Karpas-422 (cell line): ENCODE measurements around the gene CARD11. TPM values are rescaled to one million over a fixed set of nuclear protein-coding genes. Genes with fewer than 3 reads are reported as not detected.
A peak's percentile ranks its signal among the peaks of the same experiment; 100 is the strongest.

Experiments used
- DNase-seq: peaks from one replicate; pipeline ENCODE4 v3.0.0-alpha.2; 2015
- H2AFZ ChIP-seq: fragments of 200-600 bp; sonication (generic); 2 replicates; pipeline ENCODE4 v1.6.1; 2014; ENCODE audit warnings: antibody characterized with exemption, low read length, mixed read lengths
- H3K27ac ChIP-seq: fragments of 200-600 bp; sonication (generic); 2 replicates; pipeline ENCODE4 v1.5.1; 2014; ENCODE audit warnings: mild to moderate bottlenecking, low read length, moderate library complexity
- H3K27me3 ChIP-seq: fragments of 200-600 bp; sonication (generic); 2 replicates; pipeline ENCODE4 v1.6.1; 2014; ENCODE audit warnings: low read length, mixed read lengths
- H3K36me3 ChIP-seq: fragments of 200-600 bp; sonication (generic); 2 replicates; pipeline ENCODE4 v1.6.1; 2014; ENCODE audit warnings: low read length, mixed read lengths; ENCODE audit not compliant: insufficient read depth
- H3K4me1 ChIP-seq: fragments of 200-600 bp; sonication (generic); 2 replicates; pipeline ENCODE4 v1.6.1; 2014; ENCODE audit warnings: mild to moderate bottlenecking, low read length, mixed read lengths
- H3K4me2 ChIP-seq: fragments of 200-600 bp; sonication (generic); 2 replicates; pipeline ENCODE4 v1.6.1; 2014; ENCODE audit warnings: low read length, low read depth, mild to moderate bottlenecking; ENCODE audit not compliant: poor library complexity, severe bottlenecking
- H3K4me3 ChIP-seq: fragments of 200-600 bp; sonication (generic); 2 replicates; pipeline ENCODE4 v1.5.1; 2014; ENCODE audit warnings: mild to moderate bottlenecking, antibody characterized with exemption, low read length, mixed read lengths
- H3K79me2 ChIP-seq: fragments of 200-600 bp; sonication (generic); 2 replicates; pipeline ENCODE4 v1.6.1; 2014; ENCODE audit warnings: mild to moderate bottlenecking, low read length, mixed read lengths
- H3K9ac ChIP-seq: fragments of 200-600 bp; sonication (generic); 2 replicates; pipeline ENCODE4 v1.6.0; 2014; ENCODE audit warnings: low read length
- H3K9me2 ChIP-seq: fragments of 200-600 bp; sonication (generic), shearing (Covaris generic); replicated peaks from 2 replicates; pipeline ENCODE4 v1.6.0; 2014; ENCODE audit warnings: mild to moderate bottlenecking, low read length, moderate library complexity; ENCODE audit not compliant: insufficient read depth
- H3K9me3 ChIP-seq: fragments of 300-700, 200-600 bp; sonication (generic); 2 replicates; pipeline ENCODE4 v1.6.1; 2014; ENCODE audit warnings: low read length, mixed read lengths
- H4K20me1 ChIP-seq: fragments of 200-600 bp; sonication (generic); 2 replicates; pipeline ENCODE4 v1.6.1; 2014; ENCODE audit warnings: mild to moderate bottlenecking, antibody characterized with exemption, low read length, low read depth; ENCODE audit not compliant: insufficient read depth
- total RNA-seq: library from RNA; depleted of rRNA; stranded (reverse); fragments of >200 nt; shearing (Covaris generic); gene quantifications from 2 replicates; pipeline ENCODE4 v1.2.3, GENCODE V29; 2014; ENCODE audit warnings: low replicate concordance; rRNA removed

The CARD11 gene
- 38.5 and 87.2 TPM in 2 replicates for total RNA-seq

DNA sequence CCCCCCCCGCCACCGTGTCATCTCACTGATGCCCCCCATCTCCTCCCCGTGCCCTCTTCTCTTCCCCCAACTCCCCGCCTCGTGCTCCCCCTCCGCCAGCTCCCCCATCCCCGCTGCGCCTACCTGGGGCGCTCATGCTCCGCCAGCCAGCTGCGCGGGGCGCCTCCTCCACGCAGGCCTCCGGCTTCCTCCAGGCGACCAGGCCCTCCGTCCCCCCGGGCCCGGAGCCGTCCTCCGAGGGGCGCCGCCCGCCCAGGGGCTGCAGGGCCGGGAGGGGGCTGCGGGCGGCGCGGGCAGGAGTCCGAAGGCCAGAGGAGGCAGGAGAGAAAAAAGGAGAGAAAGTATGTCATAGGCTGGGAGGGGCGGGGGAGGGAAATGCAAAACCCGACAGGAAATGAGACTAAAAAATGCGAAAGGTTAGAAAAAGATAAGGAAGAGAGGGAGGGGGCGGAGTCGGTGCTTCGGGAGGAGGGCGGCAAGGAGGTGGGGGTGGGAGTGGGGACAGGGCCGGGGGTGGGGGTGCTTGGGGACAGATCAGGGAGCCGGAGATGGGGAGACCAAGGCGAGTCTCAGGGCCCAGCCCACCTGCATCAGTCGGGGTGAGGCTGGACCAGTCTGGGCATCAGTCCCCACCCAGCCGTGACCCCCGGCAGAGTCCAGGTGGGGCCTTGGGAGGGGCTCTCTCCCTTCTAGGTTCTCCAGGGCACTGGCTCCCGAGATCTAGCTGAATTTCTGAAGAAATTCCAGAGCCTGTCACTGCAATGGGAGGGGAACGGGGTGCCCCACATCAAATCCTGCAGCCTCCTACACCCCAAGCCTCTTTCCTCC, at the start of gene CARD11:
CARD11 (minus strand) TSS at position 324 of the 828 bp plus-strand sequence. CDS start 85,361 bp downstream, outside the sequence.
- peak within 1 kb of the TSS; percentile 94 for H3K4me2 ChIP-seq
- peak within 1 kb of the TSS; percentile 90 for H3K4me3 ChIP-seq
- peak within 1 kb of the TSS; percentile 88 for H3K9ac ChIP-seq

DNA sequence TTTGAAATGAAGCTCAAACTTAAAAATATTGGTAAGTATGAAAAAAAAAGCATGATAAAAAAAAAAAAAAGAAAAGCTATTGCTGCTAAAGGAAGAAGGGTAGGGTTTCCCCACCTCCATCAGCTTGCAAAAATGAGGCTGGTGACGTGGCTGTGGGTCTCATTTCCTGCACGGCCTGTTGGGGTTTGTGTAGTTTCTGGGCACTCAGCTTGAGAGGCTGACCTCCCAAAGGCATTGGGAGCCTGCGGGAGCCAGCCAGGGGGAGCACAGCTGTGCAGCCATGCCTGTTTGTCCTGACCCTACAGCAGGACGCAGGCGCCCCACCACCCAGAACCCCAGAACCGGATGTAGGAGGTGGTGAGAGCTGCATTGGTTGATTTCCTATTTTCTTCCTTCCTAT, 48.8 kb upstream of the CARD11 start:
- Histone ChIP-seq H3K9me2 (no peaks in the 10 kb centered on the region), H3K4me3 (no peak overlapping the region), H3K27me3 (no peaks in the 10 kb centered on the region), H3K9me3 (no peaks in the 10 kb centered on the region), H3K9ac (no peak overlapping the region), H4K20me1 (no peaks in the 10 kb centered on the region), H3K36me3 (no peaks in the 10 kb centered on the region), H3K4me2 (no peak overlapping the region), H2AFZ (no peak overlapping the region), H3K4me1 (no peaks in the 10 kb centered on the region; the same call in 1 of the 2 replicates), H3K27ac (no peak overlapping the region), H3K79me2 (no peaks in the 10 kb centered on the region)
- no peak for DNase-seq

More for the DNA sequence above, at the start of gene CARD11:
- peak within 1 kb of the TSS; percentile 96 for H2AFZ ChIP-seq
- no peaks in the 10 kb centered on the region for H3K9me3 ChIP-seq
- no peaks in the 10 kb centered on the region for H3K36me3 ChIP-seq
- no peaks in the 10 kb centered on the region; the same call in 1 of the 2 replicates for H4K20me1 ChIP-seq
- H3K4me1 ChIP-seq, result peaks cover 17% of the 10 kb centered on the region
- DNase-seq, result peak; percentile 87
- peak within 1 kb of the TSS; percentile 77 for H3K27ac ChIP-seq
- H3K27me3 ChIP-seq, result no peaks in the 10 kb centered on the region
- no peaks in the 10 kb centered on the region for H3K9me2 ChIP-seq
- H3K79me2 ChIP-seq, result peaks cover 43% of the 10 kb centered on the region

GRCh38 chr7:3091631-3092030, 48.0 kb upstream of the CARD11 start:
- Histone ChIP-seq H3K27ac (no peak overlapping the region), H3K9me3 (no peaks in the 10 kb centered on the region), H2AFZ (no peak overlapping the region), H3K36me3 (no peaks in the 10 kb centered on the region), H3K9me2 (no peaks in the 10 kb centered on the region), H4K20me1 (no peaks in the 10 kb centered on the region), H3K4me1 (no peaks in the 10 kb centered on the region; the same call in 1 of the 2 replicates), H3K27me3 (no peaks in the 10 kb centered on the region), H3K4me2 (no peak overlapping the region), H3K4me3 (no peak overlapping the region), H3K9ac (no peak overlapping the region), H3K79me2 (no peaks in the 10 kb centered on the region)
- no peak for DNase-seq

DNA sequence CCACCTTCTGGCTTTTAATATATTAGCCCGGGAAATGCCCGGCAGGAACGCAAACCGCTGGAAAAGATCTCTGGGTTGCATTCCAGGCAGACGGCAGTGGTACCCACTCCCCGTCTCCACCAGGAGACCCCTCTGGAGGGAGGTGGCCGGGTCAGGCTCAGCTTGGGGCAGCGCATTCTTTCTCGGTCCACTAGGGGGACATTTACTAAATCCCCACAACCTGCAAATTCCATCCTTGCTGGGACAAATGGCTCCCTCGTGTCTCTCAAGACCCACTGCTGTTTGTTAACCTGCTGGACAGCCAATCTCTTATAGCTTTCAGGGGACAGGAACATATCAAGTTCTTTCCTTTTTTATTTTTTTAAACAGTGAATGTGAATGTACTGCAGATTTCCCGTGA, 45.8 kb upstream of the CARD11 start:
- Histone ChIP-seq H3K4me1 (no peaks in the 10 kb centered on the region), H3K4me3 (no peak overlapping the region), H3K79me2 (no peaks in the 10 kb centered on the region), H3K9me2 (no peaks in the 10 kb centered on the region), H3K4me2 (no peak overlapping the region), H4K20me1 (no peaks in the 10 kb centered on the region), H3K36me3 (no peaks in the 10 kb centered on the region), H3K27ac (no peak overlapping the region), H2AFZ (no peak overlapping the region), H3K9me3 (no peaks in the 10 kb centered on the region), H3K27me3 (no peaks in the 10 kb centered on the region), H3K9ac (no peak overlapping the region)
- DNase-seq, result no peak

- no peak overlapping the region for H3K27ac ChIP-seq
- no peaks in the 10 kb centered on the region for H3K4me1 ChIP-seq
- H3K9me3 ChIP-seq, result no peaks in the 10 kb centered on the region
- no peak for DNase-seq
- no peak overlapping the region for H3K4me3 ChIP-seq
- no peaks in the 10 kb centered on the region for H3K27me3 ChIP-seq
- no peaks in the 10 kb centered on the region for H3K79me2 ChIP-seq
- no peaks in the 10 kb centered on the region for H4K20me1 ChIP-seq
- H2AFZ ChIP-seq, result no peak overlapping the region
- no peak overlapping the region for H3K9ac ChIP-seq
- H3K9me2 ChIP-seq, result no peaks in the 10 kb centered on the region
- no peak overlapping the region for H3K4me2 ChIP-seq
- H3K36me3 ChIP-seq, result no peaks in the 10 kb centered on the region
Measured at GRCh38 chr7:3087243-3087755, 43.6 kb upstream of the CARD11 start.

- H3K9me2 ChIP-seq, result no peaks in the 10 kb centered on the region
- H2AFZ ChIP-seq, result no peak overlapping the region
- no peaks in the 10 kb centered on the region for H3K79me2 ChIP-seq
- no peak for DNase-seq
- H4K20me1 ChIP-seq, result no peaks in the 10 kb centered on the region
- H3K27me3 ChIP-seq, result no peaks in the 10 kb centered on the region
- H3K27ac ChIP-seq, result no peak overlapping the region
- no peak overlapping the region for H3K4me3 ChIP-seq
- H3K9me3 ChIP-seq, result no peaks in the 10 kb centered on the region
- no peaks in the 10 kb centered on the region for H3K36me3 ChIP-seq
- no peak overlapping the region for H3K9ac ChIP-seq
- no peak overlapping the region for H3K4me2 ChIP-seq
- no peaks in the 10 kb centered on the region for H3K4me1 ChIP-seq
Measured at GRCh38 chr7:3083350-3083749, 39.7 kb upstream of the CARD11 start.

DNA sequence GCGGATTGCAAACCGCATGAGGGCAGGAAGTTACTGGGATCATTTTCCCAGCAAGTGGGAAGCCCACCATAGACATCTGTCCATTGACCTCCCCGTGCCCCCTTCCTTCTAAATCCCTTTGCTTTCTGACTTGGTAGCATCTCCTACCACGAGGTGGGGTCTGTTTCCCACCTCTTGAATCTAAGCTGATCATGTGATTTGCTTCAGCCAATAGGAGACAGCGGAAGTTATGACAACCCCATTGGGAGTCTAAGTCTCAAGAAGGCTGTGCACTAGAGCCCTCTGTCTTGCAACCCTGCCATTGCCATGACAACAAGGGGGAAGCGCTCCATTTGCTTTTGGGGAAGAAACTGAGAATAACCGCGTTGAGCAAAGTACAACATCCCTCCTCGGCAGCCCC, 39.2 kb upstream of the CARD11 start:
- Histone ChIP-seq H2AFZ (no peak overlapping the region), H3K9me2 (no peaks in the 10 kb centered on the region)
- DNase-seq, result peak; percentile 52

GRCh38 chr7:3082386-3082785, 38.7 kb upstream of the CARD11 start:
- H3K4me3 ChIP-seq, result no peak overlapping the region
- H4K20me1 ChIP-seq, result no peaks in the 10 kb centered on the region
- H3K79me2 ChIP-seq, result no peaks in the 10 kb centered on the region
- H3K9ac ChIP-seq, result no peak overlapping the region
- H2AFZ ChIP-seq, result no peak overlapping the region
- H3K36me3 ChIP-seq, result no peaks in the 10 kb centered on the region
- no peak overlapping the region for H3K27ac ChIP-seq
- no peaks in the 10 kb centered on the region for H3K9me2 ChIP-seq
- H3K4me1 ChIP-seq, result no peaks in the 10 kb centered on the region
- no peaks in the 10 kb centered on the region for H3K9me3 ChIP-seq
- H3K27me3 ChIP-seq, result no peaks in the 10 kb centered on the region
- DNase-seq, result no peak
- H3K4me2 ChIP-seq, result no peak overlapping the region

More for the DNA sequence above, 39.2 kb upstream of the CARD11 start:
- no peaks in the 10 kb centered on the region for H3K27me3 ChIP-seq
- H3K79me2 ChIP-seq, result no peaks in the 10 kb centered on the region
- H3K9ac ChIP-seq, result no peak overlapping the region
- no peaks in the 10 kb centered on the region for H3K9me3 ChIP-seq
- H3K36me3 ChIP-seq, result no peaks in the 10 kb centered on the region
- no peak overlapping the region for H3K4me3 ChIP-seq
- no peaks in the 10 kb centered on the region for H4K20me1 ChIP-seq
- no peak overlapping the region for H3K4me2 ChIP-seq
- no peaks in the 10 kb centered on the region for H3K4me1 ChIP-seq
- no peak overlapping the region for H3K27ac ChIP-seq
